H1 (cell line): ENCODE data around the gene WDR45. TPM values are rescaled to one million over a fixed set of nuclear protein-coding genes. Genes with fewer than 3 reads are reported as not detected.

Experiments
- CBX5 ChIP-seq: fragments of 300-800, 300-1000 bp; sonication (generic); IDR thresholded peaks from 2 replicates; pipeline ENCODE4 v1.7.1; 2016; ENCODE audit warnings: antibody characterized with exemption, low read length, low read depth
- MAFK ChIP-seq: IDR thresholded peaks from 2 replicates; pipeline ENCODE4 v1.6.1; 2012; ENCODE audit warnings: low read depth, mild to moderate bottlenecking, improper control_type of control experiment, low read length
- SUZ12 ChIP-seq: fragments of 200-600 bp; sonication (generic); IDR thresholded peaks from 2 replicates; pipeline ENCODE4 v1.6.1; 2012; ENCODE audit warnings: mild to moderate bottlenecking, inconsistent platforms, low read length, moderate library complexity, mixed read lengths
- YY1 ChIP-seq: IDR thresholded peaks from 2 replicates; pipeline ENCODE4 v1.6.1; 2011; ENCODE audit warnings: low read depth, mild to moderate bottlenecking, low read length
- polyA plus RNA-seq, 7 experiments: library from polyadenylated mRNA; depleted of rRNA in 3 of 7; stranded (reverse) in 5 of 7; unstranded in 2 of 7; fragments of >200 nt in 5 of 7; fragments of 200-250 nt in 2 of 7; gene quantifications; 1 replicate in 5 of 7; 2 replicates in 1 of 7; 4 replicates in 1 of 7; pipeline versions ENCODE4 v1.2.1 to v1.2.3, GENCODE V29; 2011 to 2013; ENCODE audit warnings: missing spikeins in 2 of 7, mixed read lengths in 2 of 7
- total RNA-seq: library from RNA; stranded (reverse); fragmentation: NEBNext Ultra II Directional; extraction: Animal tissue kit (Norgen Biotek cat#: 25700); gene quantifications from 2 replicates; pipeline ENCODE4 v1.2.1, GENCODE V29; 2021
- TF ChIP-seq, protein P1 (sequence below): fragments of 300-600 bp; sonication (generic); IDR thresholded peaks from 2 replicates; pipeline ENCODE4 v1.7.1; 2012; ENCODE audit warnings: low read length, moderate library complexity, mild to moderate bottlenecking, inconsistent platforms; ENCODE audit not compliant: insufficient replicate concordance
- TF ChIP-seq, protein P2 (sequence below): IDR thresholded peaks from 2 replicates; pipeline ENCODE4 v1.6.1; 2012; ENCODE audit warnings: low read length, inconsistent platforms

WDR45 gene
- total and polyA plus RNA-seq, 2 of the 8 experiments (the other 6 are each of a cell fraction or from before 2014, with no cell fraction given): 27.9 to 49.7 TPM

DNA sequence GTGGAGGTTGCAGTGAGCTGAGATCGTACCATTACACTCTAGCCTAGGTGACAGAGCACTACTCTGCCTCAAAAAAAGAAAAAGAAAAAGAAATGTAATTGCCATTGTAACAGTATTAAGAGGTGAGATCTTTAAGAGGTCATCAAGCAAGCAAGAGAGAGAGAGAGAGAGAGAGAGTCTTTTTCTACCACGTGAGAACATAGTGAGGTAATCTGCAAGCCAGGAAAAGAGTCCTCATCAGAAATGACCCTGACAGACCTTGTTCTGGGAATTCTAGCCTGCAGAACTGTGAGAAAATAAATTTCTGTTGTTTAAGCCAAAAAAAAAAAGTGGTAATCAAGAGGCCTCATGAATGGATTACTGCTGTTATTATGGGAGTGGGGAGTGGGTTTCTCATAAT is 29.0 kb upstream of the WDR45 start (continued):
- TF ChIP-seq, protein P1, sequence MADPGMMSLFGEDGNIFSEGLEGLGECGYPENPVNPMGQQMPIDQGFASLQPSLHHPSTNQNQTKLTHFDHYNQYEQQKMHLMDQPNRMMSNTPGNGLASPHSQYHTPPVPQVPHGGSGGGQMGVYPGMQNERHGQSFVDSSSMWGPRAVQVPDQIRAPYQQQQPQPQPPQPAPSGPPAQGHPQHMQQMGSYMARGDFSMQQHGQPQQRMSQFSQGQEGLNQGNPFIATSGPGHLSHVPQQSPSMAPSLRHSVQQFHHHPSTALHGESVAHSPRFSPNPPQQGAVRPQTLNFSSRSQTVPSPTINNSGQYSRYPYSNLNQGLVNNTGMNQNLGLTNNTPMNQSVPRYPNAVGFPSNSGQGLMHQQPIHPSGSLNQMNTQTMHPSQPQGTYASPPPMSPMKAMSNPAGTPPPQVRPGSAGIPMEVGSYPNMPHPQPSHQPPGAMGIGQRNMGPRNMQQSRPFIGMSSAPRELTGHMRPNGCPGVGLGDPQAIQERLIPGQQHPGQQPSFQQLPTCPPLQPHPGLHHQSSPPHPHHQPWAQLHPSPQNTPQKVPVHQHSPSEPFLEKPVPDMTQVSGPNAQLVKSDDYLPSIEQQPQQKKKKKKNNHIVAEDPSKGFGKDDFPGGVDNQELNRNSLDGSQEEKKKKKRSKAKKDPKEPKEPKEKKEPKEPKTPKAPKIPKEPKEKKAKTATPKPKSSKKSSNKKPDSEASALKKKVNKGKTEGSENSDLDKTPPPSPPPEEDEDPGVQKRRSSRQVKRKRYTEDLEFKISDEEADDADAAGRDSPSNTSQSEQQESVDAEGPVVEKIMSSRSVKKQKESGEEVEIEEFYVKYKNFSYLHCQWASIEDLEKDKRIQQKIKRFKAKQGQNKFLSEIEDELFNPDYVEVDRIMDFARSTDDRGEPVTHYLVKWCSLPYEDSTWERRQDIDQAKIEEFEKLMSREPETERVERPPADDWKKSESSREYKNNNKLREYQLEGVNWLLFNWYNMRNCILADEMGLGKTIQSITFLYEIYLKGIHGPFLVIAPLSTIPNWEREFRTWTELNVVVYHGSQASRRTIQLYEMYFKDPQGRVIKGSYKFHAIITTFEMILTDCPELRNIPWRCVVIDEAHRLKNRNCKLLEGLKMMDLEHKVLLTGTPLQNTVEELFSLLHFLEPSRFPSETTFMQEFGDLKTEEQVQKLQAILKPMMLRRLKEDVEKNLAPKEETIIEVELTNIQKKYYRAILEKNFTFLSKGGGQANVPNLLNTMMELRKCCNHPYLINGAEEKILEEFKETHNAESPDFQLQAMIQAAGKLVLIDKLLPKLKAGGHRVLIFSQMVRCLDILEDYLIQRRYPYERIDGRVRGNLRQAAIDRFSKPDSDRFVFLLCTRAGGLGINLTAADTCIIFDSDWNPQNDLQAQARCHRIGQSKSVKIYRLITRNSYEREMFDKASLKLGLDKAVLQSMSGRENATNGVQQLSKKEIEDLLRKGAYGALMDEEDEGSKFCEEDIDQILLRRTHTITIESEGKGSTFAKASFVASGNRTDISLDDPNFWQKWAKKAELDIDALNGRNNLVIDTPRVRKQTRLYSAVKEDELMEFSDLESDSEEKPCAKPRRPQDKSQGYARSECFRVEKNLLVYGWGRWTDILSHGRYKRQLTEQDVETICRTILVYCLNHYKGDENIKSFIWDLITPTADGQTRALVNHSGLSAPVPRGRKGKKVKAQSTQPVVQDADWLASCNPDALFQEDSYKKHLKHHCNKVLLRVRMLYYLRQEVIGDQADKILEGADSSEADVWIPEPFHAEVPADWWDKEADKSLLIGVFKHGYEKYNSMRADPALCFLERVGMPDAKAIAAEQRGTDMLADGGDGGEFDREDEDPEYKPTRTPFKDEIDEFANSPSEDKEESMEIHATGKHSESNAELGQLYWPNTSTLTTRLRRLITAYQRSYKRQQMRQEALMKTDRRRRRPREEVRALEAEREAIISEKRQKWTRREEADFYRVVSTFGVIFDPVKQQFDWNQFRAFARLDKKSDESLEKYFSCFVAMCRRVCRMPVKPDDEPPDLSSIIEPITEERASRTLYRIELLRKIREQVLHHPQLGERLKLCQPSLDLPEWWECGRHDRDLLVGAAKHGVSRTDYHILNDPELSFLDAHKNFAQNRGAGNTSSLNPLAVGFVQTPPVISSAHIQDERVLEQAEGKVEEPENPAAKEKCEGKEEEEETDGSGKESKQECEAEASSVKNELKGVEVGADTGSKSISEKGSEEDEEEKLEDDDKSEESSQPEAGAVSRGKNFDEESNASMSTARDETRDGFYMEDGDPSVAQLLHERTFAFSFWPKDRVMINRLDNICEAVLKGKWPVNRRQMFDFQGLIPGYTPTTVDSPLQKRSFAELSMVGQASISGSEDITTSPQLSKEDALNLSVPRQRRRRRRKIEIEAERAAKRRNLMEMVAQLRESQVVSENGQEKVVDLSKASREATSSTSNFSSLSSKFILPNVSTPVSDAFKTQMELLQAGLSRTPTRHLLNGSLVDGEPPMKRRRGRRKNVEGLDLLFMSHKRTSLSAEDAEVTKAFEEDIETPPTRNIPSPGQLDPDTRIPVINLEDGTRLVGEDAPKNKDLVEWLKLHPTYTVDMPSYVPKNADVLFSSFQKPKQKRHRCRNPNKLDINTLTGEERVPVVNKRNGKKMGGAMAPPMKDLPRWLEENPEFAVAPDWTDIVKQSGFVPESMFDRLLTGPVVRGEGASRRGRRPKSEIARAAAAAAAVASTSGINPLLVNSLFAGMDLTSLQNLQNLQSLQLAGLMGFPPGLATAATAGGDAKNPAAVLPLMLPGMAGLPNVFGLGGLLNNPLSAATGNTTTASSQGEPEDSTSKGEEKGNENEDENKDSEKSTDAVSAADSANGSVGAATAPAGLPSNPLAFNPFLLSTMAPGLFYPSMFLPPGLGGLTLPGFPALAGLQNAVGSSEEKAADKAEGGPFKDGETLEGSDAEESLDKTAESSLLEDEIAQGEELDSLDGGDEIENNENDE: no peak
- TF ChIP-seq, protein P2, sequence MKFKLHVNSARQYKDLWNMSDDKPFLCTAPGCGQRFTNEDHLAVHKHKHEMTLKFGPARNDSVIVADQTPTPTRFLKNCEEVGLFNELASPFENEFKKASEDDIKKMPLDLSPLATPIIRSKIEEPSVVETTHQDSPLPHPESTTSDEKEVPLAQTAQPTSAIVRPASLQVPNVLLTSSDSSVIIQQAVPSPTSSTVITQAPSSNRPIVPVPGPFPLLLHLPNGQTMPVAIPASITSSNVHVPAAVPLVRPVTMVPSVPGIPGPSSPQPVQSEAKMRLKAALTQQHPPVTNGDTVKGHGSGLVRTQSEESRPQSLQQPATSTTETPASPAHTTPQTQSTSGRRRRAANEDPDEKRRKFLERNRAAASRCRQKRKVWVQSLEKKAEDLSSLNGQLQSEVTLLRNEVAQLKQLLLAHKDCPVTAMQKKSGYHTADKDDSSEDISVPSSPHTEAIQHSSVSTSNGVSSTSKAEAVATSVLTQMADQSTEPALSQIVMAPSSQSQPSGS: no peak
- TF ChIP-seq YY1 (no peak), SUZ12 (no peak), CBX5 (no peak), MAFK (no peak)
- TF ChIP-seq, all 59 proteins: peak for 0
